TTC549 (cell line): ENCODE measurements around the gene MGAT5.

Source experiments
- FAIRE-seq: peaks from 2 replicates; lab custom pipeline; 2012; peaks lifted over from hg19 to GRCh38; lab: Jason Lieb, UNC

The MGAT5 gene

GRCh38 chr2:134401081-134401497 is 147.2 kb downstream of the MGAT5 start:
- no peak for FAIRE-seq

GRCh38 chr2:134401789-134402188 is 147.9 kb downstream of the MGAT5 start:
- FAIRE-seq = no peak

- FAIRE-seq = no peak
Measured at GRCh38 chr2:134402410-134402809, 148.5 kb downstream of the MGAT5 start.

DNA sequence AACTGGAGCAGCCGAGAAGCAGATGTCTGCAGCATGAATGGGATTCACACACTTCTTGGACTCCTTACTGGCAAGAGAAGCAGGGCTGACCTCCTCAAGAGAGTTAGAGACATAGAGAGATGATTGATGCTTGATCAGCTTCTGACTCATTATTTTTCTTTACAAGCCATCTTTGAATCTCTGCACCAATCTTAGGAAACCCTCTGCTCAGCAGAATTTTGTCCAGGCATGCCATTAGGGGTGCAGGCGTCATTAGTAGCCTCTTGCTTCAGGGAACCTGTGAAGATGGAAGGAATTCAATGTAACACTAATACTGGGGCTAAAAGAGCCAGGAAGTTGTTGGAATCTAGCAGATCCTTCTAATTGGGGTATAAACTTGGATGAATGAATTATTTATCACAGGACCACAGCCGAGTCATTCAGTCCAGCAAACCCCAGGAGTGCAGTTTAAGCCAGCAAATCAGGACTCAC is 151.8 kb downstream of the MGAT5 start:
- no peak for FAIRE-seq

DNA sequence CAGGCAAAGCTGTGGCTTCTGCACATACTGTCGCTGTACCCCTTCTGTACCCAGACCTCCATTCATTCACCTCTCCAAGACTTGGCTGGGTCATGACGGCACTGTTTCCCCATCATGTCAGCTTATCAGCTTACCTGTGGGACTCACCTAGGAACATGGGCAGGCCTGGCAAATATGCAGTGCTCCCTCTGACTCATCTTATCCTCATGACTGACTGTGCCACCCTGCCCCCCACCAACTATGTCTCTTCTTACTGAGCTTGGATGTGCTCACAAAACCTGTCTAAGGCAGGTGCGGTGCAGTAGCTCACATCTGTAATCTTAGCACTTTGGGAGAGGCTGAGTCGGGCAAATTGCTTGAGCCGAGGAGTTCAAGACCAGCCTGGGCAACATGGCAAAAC is 152.4 kb downstream of the MGAT5 start:
- no peak for FAIRE-seq

- FAIRE-seq = no peak
Measured at GRCh38 chr2:134406736-134407135, 152.9 kb downstream of the MGAT5 start.

- no peak for FAIRE-seq
Measured at GRCh38 chr2:134407154-134407890, 153.4 kb downstream of the MGAT5 start.

GRCh38 chr2:134408386-134408785 is 154.5 kb downstream of the MGAT5 start:
- FAIRE-seq = no peak

DNA sequence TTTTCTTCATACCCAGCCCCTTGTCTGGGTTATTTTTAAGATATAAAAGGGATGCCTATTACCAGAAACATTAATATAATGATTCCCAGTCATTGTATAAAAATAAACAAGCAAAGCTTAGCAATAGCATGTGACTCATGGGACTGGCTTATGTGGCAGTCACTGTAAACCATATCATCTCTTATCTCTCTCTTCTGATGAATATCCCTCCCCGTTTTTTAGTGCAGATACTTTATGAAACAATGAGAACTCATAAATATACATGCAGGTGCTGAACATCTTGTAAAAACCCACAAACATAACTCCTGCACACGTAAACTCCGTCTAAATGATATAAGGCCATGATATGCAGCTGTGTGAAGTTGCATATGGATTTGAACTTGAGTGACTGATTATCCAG is 154.9 kb downstream of the MGAT5 start:
- FAIRE-seq = no peak

DNA sequence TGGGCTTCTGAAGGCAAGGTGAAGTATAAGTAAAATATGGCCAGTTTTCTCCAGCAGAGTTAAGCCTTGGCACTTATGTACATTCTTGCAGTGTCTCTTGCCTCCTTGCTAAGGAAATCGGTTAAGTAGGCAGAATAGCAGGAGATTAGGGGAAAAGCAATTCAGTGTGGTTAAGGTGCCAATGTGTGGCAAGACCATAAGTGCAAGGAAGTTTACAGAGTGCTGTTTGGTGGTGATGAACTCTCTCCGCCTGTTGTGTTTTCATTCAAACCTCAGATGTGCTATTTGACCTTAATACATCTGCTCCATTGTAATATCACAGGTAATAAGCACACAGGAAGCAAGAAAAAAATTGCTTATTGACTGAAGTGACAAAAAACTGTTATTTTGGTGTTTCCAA is 156.1 kb downstream of the MGAT5 start:
- no peak for FAIRE-seq

DNA sequence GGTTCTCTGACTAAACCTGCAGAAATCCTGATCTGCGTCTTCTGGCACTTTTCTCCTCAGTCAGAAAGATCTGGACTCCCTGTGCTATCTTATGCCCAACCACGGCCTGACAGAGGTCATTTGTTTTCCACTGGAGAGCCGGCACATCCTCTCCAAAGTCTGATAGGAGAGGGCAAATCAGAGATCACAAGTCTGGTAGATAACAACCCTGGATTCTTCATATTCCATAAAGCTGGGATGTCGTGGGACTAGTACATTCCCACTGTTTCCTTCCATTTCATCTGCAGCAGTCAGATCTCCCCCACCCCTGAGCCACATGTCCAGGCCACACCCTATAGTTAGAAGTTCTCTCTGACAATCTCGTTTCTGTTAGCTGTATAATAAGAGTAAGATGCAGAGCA is 157.0 kb downstream of the MGAT5 start:
- FAIRE-seq = no peak

DNA sequence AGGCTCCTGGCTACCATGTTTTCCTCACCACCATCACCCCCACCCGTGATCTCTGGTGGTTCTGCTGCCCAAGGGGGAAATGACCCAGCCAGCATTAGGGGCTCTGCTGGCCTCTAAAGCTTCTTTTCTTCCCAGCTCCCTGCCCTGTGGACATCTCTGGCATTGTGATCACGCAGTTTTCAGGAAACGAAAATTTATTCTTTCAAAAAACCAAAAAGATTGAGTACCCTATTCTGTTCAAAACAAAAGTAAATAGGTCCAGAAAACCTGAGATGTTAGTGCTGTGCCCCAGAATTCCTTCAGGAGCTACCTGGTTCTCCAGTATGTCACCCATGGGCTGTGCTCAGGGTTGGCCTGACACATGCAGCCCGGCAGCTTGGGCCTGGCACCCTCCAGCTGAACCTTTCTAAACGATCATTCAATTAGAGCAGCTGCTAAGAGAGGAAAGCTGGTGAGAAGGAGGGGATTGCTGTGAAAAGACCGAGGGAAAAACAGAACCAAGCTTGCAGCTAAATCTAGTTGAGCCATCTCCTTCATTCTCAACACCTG is 157.5 kb downstream of the MGAT5 start:
- FAIRE-seq = no peak

GRCh38 chr2:134411828-134412638 is 158.2 kb downstream of the MGAT5 start:
- FAIRE-seq = no peak

- FAIRE-seq = no peak
Measured at GRCh38 chr2:134412639-134412999, 158.7 kb downstream of the MGAT5 start.

DNA sequence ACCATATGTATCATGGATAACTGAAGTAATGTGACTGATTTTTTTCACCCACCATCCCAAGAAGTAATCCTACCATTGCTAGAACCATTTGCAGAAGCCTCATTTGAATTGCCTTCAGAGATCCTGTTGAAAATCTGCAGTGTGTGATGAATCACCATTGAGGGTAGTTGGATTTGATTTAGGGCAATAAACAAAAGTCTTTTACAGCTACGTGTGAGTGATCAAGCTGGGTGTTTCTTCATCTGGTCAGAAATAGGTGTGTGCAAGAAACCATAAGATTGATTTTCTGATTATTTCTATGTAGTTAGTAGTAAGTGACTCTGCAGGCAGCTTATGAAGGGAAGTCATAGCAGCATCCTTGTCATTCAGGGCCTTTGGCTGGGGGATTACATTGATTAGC is 159.6 kb downstream of the MGAT5 start:
- no peak for FAIRE-seq

- FAIRE-seq = no peak
Measured at GRCh38 chr2:134413912-134414311, 160.0 kb downstream of the MGAT5 start.

DNA sequence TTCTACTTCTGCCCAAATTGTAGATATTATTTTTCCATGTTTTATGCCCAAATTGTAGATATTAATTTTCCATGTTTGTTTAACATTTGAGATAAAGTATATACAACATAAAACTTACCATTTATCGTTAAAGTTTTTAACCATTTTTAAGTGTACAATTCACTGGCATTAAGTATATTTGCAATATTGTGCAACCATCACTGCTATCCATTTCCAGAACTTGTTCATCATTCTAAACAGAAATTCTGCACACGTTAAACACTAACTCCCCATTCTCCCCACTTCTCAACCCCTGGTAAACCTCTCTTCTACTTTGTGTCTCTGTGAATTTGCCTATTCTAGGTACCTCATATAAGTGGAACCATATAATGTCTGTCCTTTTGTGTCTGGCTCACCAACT is 162.1 kb downstream of the MGAT5 start:
- no peak for FAIRE-seq

DNA sequence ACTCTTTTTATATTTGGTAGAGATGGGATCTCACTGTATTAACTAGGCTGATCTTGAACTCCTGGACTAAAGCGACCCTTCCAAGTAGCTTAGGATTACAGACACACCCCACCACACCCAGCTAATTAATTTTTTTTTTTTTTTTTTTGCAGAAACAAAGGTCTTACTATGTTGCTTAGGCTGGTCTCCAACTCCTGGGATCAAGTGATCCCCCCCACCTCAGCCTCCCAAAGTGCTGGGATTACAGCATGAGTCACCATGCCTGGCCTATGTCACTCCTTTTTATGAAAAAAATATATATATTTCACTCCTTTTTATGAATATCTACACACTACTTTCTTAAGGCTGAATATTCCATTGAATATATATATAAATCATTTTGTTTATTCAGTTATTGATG is 162.8 kb downstream of the MGAT5 start:
- FAIRE-seq = no peak

GRCh38 chr2:134417968-134418582 is 164.2 kb downstream of the MGAT5 start:
- FAIRE-seq = no peak

DNA sequence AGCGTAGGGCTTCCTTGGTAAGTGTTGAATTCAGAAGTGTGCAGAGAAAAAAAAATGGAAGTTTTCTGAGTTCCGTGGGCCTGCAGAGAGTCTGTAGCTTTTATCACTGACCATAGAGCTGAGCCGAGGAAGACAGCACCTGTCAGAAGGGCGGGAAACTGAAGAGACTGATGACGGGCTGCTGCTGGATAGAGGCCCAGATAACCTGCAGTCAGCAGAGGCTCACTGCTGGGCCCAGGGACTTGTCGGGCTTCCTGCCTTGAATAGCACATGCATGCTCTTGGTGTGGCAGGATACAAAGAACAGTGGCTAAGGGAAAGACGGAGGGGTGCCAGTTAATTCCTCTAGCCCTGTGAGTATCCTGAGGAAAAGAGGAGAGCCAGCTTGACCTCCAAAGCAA is 166.4 kb downstream of the MGAT5 start:
- no peak for FAIRE-seq

GRCh38 chr2:134420920-134421319 is 167.0 kb downstream of the MGAT5 start:
- no peak for FAIRE-seq

DNA sequence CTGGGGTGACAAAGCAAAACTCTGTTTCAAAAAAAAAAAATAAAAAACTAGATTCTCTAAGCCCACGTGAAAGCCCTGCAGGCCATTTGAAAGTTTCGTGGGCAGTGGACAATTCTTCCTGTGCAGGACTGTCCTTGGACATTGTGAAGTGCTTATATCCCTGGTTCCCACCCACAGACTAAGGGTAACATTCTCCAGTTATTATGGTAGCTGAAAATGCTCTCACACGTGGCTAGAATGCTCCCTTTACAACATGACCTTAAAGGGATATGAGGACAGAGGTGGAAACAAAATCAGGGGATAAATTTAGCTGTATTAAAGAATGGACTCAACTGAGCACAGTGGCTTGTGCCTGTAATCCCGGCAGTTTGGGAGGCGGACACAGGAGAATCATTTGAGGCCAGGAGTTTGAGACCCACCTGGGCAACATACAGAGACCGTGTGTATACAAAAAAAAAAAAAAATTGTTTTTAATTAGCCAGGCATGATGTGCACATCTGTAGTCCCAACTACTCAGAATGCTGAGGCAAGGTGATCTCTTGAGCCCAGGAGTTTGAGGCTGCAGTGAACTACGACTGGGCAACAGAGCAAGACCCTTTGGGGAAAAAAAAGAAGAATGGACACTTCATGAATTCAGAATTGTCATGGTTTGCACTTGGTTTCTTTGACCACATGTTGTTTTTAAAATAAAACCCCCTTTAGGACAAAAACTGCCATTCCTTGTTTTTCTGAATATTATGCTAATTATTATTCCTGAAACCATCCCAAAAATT is 167.9 kb downstream of the MGAT5 start:
- no peak for FAIRE-seq
